HEK293 (cell line): ENCODE results near the gene TSPAN2.

Experiments
- CTCF ChIA-PET: fragments of 350-600 bp; formaldehyde crosslinking; extraction: SDS; loops from one replicate; lab custom pipeline; 2021; ENCODE audit warnings: antibody characterized with exemption; lab: Yijun Ruan, JAX
- POLR2A ChIA-PET: fragments of 300-600 bp; formaldehyde crosslinking; extraction: SDS; loops from one replicate; lab custom pipeline; 2020; ENCODE audit warnings: antibody characterized with exemption, inconsistent platforms; lab: Yijun Ruan, JAX
- H3K27ac ChIP-seq: fragments of 200-500 bp; sonication (Bioruptor generic); 2 replicates; pipeline ENCODE4 v1.5.1; 2014; ENCODE audit warnings: low read depth, low read length, control low read depth, inconsistent platforms; ENCODE audit errors: extremely low read depth
- H3K36me3 ChIP-seq, 2 experiments: fragments of 200-500 bp in 1 of 2; sonication (Bioruptor generic) in 1 of 2; 1 replicate in 1 of 2; 2 replicates in 1 of 2; pipeline ENCODE4 v1.5.1; 2014 to 2017; ENCODE audit warnings: inconsistent platforms in 2 of 2, low read length in 2 of 2; ENCODE audit not compliant: control insufficient read depth in 2 of 2, insufficient read depth in 1 of 2
- H3K4me1 ChIP-seq: fragments of 200-500 bp; sonication (Bioruptor generic); 2 replicates; pipeline ENCODE4 v1.5.1; 2014; ENCODE audit warnings: mild to moderate bottlenecking, low read length, inconsistent platforms; ENCODE audit not compliant: control insufficient read depth, insufficient read depth
- H3K4me3 ChIP-seq: 2 replicates; pipeline ENCODE4 v1.5.1; 2011; ENCODE audit warnings: low read depth, mild to moderate bottlenecking, control low read depth, low read length, moderate library complexity
- H3K9me3 ChIP-seq: fragments of 200-500 bp; sonication (Bioruptor generic); 2 replicates; pipeline ENCODE4 v1.5.1; 2014; ENCODE audit warnings: low read depth, low read length, inconsistent platforms; ENCODE audit not compliant: control insufficient read depth, insufficient read depth
- FEZF1 ChIP-seq: fragments of 450-650 bp; formaldehyde crosslinking; IDR thresholded peaks from 2 replicates; pipeline ENCODE4 v1.5.1; 2016; ENCODE audit warnings: missing biosample characterization, missing genetic modification characterization
- GLIS2 ChIP-seq: fragments of 450-650 bp; formaldehyde crosslinking; IDR thresholded peaks from 2 replicates; pipeline ENCODE4 v1.5.1; 2016; ENCODE audit warnings: missing biosample characterization, missing genetic modification characterization
- MEIS1 ChIP-seq: sonication (generic); formaldehyde crosslinking; IDR thresholded peaks from 2 replicates; pipeline ENCODE4 v1.8.1; 2022; ENCODE audit warnings: missing genetic modification reagents, mild to moderate bottlenecking, borderline replicate concordance
- MZF1 ChIP-seq: fragments of 450-650 bp; formaldehyde crosslinking; IDR thresholded peaks from 2 replicates; pipeline ENCODE4 v1.5.1; 2017; ENCODE audit warnings: missing biosample characterization, missing genetic modification characterization, borderline replicate concordance
- TCF7L2 ChIP-seq: IDR thresholded peaks from 2 replicates; pipeline ENCODE4 v1.6.1; 2011; ENCODE audit warnings: low read depth, mild to moderate bottlenecking, inconsistent platforms, low read length, moderate library complexity, borderline replicate concordance
- ZBTB21 ChIP-seq: fragments of 450-650 bp; formaldehyde crosslinking; IDR thresholded peaks from 2 replicates; pipeline ENCODE4 v1.5.1; 2017; ENCODE audit warnings: missing biosample characterization, missing genetic modification characterization
- ZFP41 ChIP-seq: fragments of 450-650 bp; formaldehyde crosslinking; IDR thresholded peaks from 2 replicates; pipeline ENCODE4 v1.5.1; 2016; ENCODE audit warnings: missing biosample characterization, missing genetic modification characterization, borderline replicate concordance
- ZNF114 ChIP-seq: fragments of 450-650 bp; formaldehyde crosslinking; IDR thresholded peaks from 2 replicates; pipeline ENCODE4 v1.5.0; 2017; ENCODE audit warnings: missing biosample characterization, missing genetic modification characterization
- ZNF133 ChIP-seq: fragments of 450-650 bp; formaldehyde crosslinking; IDR thresholded peaks from 2 replicates; pipeline ENCODE4 v1.5.1; 2016; ENCODE audit warnings: missing biosample characterization, missing genetic modification characterization
- ZNF146 ChIP-seq: fragments of 450-650 bp; formaldehyde crosslinking; IDR thresholded peaks from 2 replicates; pipeline ENCODE4 v1.5.1; 2016; ENCODE audit warnings: missing biosample characterization, missing genetic modification characterization
- ZNF16 ChIP-seq: fragments of 450-650 bp; formaldehyde crosslinking; IDR thresholded peaks from 2 replicates; pipeline ENCODE4 v1.5.1; 2016; ENCODE audit warnings: low read depth, missing biosample characterization, missing genetic modification characterization
- ZNF169 ChIP-seq: fragments of 450-650 bp; formaldehyde crosslinking; IDR thresholded peaks from 2 replicates; pipeline ENCODE4 v1.5.1; 2016; ENCODE audit warnings: missing biosample characterization, missing genetic modification characterization
- ZNF302 ChIP-seq: fragments of 450-650 bp; formaldehyde crosslinking; IDR thresholded peaks from 2 replicates; pipeline ENCODE4 v1.5.1; 2016; ENCODE audit warnings: missing biosample characterization, missing genetic modification characterization, low read depth
- ZNF37A ChIP-seq: fragments of 450-650 bp; IDR thresholded peaks from 2 replicates; pipeline ENCODE4 v1.5.1; 2018; ENCODE audit warnings: missing biosample characterization, missing genetic modification characterization
- ZNF404 ChIP-seq: fragments of 450-650 bp; formaldehyde crosslinking; IDR thresholded peaks from 2 replicates; pipeline ENCODE4 v1.5.1; 2017; ENCODE audit warnings: missing biosample characterization, missing genetic modification characterization
- ZNF433 ChIP-seq: fragments of 450-650 bp; formaldehyde crosslinking; IDR thresholded peaks from 2 replicates; pipeline ENCODE4 v1.5.1; 2016; ENCODE audit warnings: missing biosample characterization, missing genetic modification characterization, low read depth
- ZNF621 ChIP-seq: fragments of 450-650 bp; formaldehyde crosslinking; IDR thresholded peaks from 2 replicates; pipeline ENCODE4 v1.5.1; 2017; ENCODE audit warnings: missing biosample characterization, missing genetic modification characterization
- ZNF76 ChIP-seq: fragments of 450-650 bp; formaldehyde crosslinking; IDR thresholded peaks from 2 replicates; pipeline ENCODE4; 2016; ENCODE audit warnings: low read depth, missing biosample characterization, missing genetic modification characterization, borderline replicate concordance
- ZNF792 ChIP-seq: fragments of 450-650 bp; formaldehyde crosslinking; IDR thresholded peaks from 2 replicates; pipeline ENCODE4 v1.5.1; 2016; ENCODE audit warnings: missing biosample characterization, missing genetic modification characterization
- ZSCAN23 ChIP-seq: fragments of 450-650 bp; formaldehyde crosslinking; IDR thresholded peaks from 2 replicates; pipeline ENCODE4 v1.5.1; 2016; ENCODE audit warnings: missing biosample characterization, missing genetic modification characterization
- TF ChIP-seq, protein P1 (sequence below): sonication (generic); formaldehyde crosslinking; IDR thresholded peaks from 2 replicates; pipeline ENCODE4 v1.8.1; 2022; ENCODE audit warnings: mild to moderate bottlenecking, moderate library complexity, missing genetic modification reagents
- TF ChIP-seq, protein P2 (sequence below): fragments of 450-650 bp; formaldehyde crosslinking; IDR thresholded peaks from 2 replicates; pipeline ENCODE4 v1.5.1; 2016; ENCODE audit warnings: missing biosample characterization, missing genetic modification characterization
- TF ChIP-seq, protein P3 (sequence below): fragments of 450-650 bp; formaldehyde crosslinking; IDR thresholded peaks from 2 replicates; pipeline ENCODE4 v1.5.1; 2016; ENCODE audit warnings: missing biosample characterization, missing genetic modification characterization

Gene TSPAN2

DNA sequence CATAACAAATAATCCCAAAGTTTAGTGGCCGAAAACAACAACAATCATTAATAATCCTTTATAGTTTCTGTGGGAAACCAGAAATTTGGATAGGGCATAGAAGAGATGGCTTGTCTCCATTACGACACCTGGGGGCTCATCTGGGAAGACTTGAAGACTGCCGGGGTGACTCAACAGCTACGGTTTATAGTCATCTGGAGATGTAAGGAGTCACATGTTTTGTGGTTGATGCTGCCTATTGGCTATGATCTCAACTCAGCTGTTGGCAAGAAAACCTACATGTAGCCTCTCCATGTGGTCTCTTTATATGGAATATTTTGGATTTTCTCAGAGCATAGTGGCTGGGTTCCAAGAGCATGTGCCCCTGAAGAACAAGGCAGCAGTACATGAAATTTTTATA, 29.3 kb upstream of the TSPAN2 start:
- TF ChIP-seq MZF1 (tag by site-specific recombination): no peak
- TF ChIP-seq, protein P1, sequence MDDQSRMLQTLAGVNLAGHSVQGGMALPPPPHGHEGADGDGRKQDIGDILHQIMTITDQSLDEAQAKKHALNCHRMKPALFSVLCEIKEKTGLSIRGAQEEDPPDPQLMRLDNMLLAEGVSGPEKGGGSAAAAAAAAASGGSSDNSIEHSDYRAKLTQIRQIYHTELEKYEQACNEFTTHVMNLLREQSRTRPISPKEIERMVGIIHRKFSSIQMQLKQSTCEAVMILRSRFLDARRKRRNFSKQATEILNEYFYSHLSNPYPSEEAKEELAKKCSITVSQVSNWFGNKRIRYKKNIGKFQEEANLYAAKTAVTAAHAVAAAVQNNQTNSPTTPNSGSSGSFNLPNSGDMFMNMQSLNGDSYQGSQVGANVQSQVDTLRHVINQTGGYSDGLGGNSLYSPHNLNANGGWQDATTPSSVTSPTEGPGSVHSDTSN (CRISPR knock-in tag): no peak
- TF ChIP-seq ZNF621: no peak
- TF ChIP-seq, protein P2, sequence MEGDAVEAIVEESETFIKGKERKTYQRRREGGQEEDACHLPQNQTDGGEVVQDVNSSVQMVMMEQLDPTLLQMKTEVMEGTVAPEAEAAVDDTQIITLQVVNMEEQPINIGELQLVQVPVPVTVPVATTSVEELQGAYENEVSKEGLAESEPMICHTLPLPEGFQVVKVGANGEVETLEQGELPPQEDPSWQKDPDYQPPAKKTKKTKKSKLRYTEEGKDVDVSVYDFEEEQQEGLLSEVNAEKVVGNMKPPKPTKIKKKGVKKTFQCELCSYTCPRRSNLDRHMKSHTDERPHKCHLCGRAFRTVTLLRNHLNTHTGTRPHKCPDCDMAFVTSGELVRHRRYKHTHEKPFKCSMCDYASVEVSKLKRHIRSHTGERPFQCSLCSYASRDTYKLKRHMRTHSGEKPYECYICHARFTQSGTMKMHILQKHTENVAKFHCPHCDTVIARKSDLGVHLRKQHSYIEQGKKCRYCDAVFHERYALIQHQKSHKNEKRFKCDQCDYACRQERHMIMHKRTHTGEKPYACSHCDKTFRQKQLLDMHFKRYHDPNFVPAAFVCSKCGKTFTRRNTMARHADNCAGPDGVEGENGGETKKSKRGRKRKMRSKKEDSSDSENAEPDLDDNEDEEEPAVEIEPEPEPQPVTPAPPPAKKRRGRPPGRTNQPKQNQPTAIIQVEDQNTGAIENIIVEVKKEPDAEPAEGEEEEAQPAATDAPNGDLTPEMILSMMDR: no peak

DNA sequence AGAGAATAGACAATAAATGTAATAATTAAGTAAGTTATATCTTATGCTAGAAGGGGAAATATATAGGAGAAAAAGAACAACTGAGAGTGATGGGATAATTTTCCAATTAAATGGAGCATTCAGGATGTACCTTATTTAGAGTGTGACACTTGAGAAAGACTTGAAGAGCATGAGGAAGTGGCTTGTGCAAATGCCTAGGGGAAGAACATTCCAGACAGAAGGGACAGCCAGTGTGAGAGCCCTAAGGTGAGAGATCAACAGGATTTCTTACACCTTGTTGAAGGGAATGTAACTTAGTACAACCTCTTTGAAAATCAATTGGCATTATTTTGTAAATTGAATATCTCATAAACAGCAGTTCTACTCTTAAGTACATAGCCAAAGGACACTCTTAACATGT, 28.8 kb upstream of the TSPAN2 start:
- TF ChIP-seq ZSCAN23 (tag by site-specific recombination) (no peak), ZNF792 (tag by site-specific recombination) (no peak), ZNF433 (tag by site-specific recombination) (no peak), ZNF621 (no peak), ZNF302 (tag by site-specific recombination) (no peak), ZNF404 (no peak), ZBTB21 (no peak), ZNF37A (tag by site-specific recombination) (no peak), MEIS1 (CRISPR knock-in tag) (no peak), ZFP41 (no peak), ZNF16 (tag by site-specific recombination) (no peak), TCF7L2 (no peak), ZNF114 (tag by site-specific recombination) (no peak)
- TF ChIP-seq, protein P3, sequence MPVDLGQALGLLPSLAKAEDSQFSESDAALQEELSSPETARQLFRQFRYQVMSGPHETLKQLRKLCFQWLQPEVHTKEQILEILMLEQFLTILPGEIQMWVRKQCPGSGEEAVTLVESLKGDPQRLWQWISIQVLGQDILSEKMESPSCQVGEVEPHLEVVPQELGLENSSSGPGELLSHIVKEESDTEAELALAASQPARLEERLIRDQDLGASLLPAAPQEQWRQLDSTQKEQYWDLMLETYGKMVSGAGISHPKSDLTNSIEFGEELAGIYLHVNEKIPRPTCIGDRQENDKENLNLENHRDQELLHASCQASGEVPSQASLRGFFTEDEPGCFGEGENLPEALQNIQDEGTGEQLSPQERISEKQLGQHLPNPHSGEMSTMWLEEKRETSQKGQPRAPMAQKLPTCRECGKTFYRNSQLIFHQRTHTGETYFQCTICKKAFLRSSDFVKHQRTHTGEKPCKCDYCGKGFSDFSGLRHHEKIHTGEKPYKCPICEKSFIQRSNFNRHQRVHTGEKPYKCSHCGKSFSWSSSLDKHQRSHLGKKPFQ (tag by site-specific recombination): no peak
- Histone ChIP-seq H3K4me3 (no peak overlapping the region), H3K36me3 (no peaks in the 10 kb centered on the region), H3K9me3 (no peaks in the 10 kb centered on the region), H3K4me1 (no peaks in the 10 kb centered on the region; the same call in 1 of the 2 replicates), H3K27ac (no peak overlapping the region)
- CTCF ChIA-PET: interaction anchor here (0.8 to 1.3 kb wide), 3 partner anchors 10 to 351 kb away, joined by 3 read pairs; no protein-coding TSS in a partner anchor
- POLR2A ChIA-PET: no interaction called here

More for the DNA sequence above, 29.3 kb upstream of the TSPAN2 start:
- no peaks in the 10 kb centered on the region for H3K9me3 ChIP-seq
- H3K4me3 ChIP-seq: no peak overlapping the region
- CTCF ChIA-PET: interaction anchor here (0.8 kb wide), 1 partner anchor 10 kb away, joined by 3 read pairs; no protein-coding TSS in a partner anchor
- H3K36me3 ChIP-seq: no peaks in the 10 kb centered on the region
- H3K27ac ChIP-seq: no peak overlapping the region
- POLR2A ChIA-PET: no interaction called here
- no peaks in the 10 kb centered on the region; the same call in 1 of the 2 replicates for H3K4me1 ChIP-seq

DNA sequence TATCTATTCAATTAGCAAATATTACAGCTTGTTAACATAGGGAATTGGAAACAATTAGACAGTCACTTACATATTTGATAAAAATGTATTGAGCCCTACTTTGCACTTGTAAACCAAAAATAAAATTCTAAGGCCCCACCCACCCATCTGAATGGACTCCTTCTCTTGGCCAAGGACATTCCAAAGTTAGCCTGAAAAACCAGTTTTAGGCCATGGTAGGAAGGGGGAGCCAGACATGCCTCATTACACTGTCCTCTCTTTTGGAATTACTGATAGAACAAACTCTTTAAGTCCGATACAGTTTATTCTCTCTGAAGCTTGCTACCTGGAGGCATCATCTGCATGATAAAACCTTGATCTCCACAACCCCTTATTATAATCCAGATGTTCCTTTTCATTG, 28.0 kb upstream of the TSPAN2 start:
- Histone ChIP-seq H3K4me1 (no peaks in the 10 kb centered on the region; the same call in 1 of the 2 replicates), H3K4me3 (no peak overlapping the region), H3K36me3 (no peaks in the 10 kb centered on the region), H3K27ac (no peak overlapping the region), H3K9me3 (no peaks in the 10 kb centered on the region)
- TF ChIP-seq GLIS2 (tag by site-specific recombination) (no peak), FEZF1 (no peak), ZNF169 (tag by site-specific recombination) (no peak), ZNF146 (tag by site-specific recombination) (no peak), ZNF76 (tag by site-specific recombination) (no peak), ZNF133 (no peak)
- ChIA-PET POLR2A (no interaction called here), CTCF (interaction anchor here (1.1 to 1.3 kb wide), 3 partner anchors 20 to 352 kb away, joined by 3 read pairs; no protein-coding TSS in a partner anchor)
